ENCODE results near the gene NMBR.
"Not testable (repeated sequence)": the region's sequence is repeated elsewhere in the genome, so short reads cannot be mapped to it uniquely, and the experiment has no call there.

NMBR gene

DNA sequence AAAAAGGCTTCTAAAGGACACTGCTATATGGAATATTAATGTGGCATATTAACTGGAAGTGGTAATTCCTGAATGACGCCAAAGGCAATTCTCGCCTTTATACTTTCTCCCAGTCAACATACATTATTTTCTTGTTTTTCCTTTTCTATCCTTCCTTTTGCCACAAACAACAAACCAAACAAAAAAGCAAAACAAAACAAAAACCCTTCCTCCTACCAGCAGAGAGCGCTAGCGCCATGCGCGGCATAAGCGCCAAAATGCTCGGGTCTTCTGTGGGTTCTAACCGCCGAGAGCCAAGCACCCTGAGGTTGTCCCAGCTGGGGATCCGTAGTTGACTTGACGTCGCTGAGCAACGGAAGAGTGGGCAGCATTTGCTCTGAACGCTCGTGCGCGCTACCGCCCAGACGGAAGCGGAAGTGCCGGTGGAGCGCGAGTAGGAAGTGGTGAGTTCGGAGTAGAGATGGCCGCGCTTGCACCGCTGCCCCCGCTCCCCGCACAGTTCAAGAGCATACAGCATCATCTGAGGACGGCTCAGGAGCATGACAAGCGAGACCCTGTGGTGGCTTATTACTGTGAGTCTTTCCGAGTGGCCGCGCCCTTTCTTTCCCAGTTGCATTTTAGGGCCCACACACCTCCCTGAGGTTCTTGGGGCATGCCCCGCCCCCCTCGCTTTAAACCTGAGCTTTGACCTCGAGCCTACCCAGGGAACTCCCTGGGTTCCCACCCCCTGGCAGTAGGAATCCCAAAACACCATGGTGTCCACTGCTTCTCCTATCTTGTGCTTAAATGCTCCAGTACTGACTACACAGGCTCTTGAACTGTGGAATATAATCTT is at the start of gene NMBR, which contains the start of gene VTA1:
NMBR (minus strand) TSS at position 295 of the 835 bp plus-strand sequence. CDS start 58,464 bp downstream, outside the sequence.
VTA1 (plus strand) TSS at position 436 of the 835 bp plus-strand sequence; CDS start at position 461, 25 bp downstream.
- peak; percentile 96 for DNase-seq (ENCODE audit: low spot score)

DNA sequence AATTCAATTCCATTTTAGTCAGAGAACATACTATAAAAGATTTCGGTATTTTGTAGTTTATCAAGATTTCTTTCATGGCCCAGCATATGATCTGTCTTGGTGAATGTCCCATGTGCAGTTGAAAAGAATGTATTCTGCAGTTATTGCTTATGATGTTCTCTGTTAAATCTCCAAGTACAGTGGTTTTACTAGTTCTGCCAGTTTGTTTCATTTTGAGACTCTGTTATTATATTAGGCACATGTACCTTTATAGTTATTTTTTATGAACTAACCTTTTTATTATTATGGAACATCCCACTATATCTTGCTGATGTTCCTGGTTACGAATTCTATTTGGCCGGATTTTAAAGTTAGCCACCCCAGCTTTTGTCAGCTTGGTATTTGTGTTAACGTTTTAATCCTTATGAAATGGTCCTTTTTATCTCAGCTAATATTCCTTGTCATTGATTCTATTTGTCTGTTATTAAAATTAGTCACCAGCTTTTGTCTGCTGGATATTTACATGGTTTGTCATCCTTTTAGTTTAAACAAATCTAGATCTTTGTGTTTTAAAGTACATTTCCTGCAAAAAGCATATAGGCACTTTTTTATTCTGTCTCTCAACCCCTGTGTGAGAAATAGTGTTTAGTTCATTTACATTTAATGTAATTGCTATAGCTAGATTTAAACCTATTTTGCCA is 49.1 kb upstream of the NMBR start:
- no peak for DNase-seq (ENCODE audit: low spot score)

DNA sequence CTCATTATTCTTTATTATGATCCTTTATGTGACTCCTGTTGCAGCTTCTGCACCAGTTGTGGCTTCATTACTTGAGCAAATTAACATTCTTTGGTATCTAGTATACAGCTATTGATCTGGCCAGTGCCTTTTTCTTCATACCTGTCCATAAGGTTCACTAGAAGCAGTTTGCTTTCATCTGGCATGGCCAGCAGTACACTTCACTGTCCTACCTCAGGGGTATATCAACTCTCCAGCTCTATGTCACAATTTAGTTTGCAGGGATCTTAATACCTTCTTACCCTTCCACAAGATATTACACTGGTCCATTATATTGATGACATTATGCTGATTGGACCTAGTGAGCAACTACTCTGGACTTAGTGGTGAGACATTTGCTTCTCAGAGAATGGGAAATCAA is 46.7 kb upstream of the NMBR start:
- no peak for DNase-seq (ENCODE audit: low spot score)

DNA sequence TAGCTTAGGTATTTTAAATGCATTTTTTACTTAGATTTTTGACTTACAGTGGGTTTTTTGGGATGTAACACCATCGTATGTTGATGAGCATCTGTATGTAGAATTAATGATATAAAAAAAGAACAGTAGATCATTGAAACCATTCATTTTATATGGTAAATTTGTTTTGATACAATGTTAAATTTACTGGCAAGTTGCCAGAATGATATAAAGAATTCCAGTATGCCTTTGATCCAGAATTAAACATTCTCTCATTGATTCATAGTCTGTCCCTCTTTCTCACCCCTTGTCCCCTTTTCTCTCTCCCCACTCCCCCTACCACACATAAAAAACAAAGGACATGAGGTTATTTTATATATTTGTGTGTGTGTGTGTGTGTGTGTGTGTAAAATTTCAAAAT is 45.4 kb upstream of the NMBR start:
- no peak for DNase-seq (ENCODE audit: low spot score)

DNA sequence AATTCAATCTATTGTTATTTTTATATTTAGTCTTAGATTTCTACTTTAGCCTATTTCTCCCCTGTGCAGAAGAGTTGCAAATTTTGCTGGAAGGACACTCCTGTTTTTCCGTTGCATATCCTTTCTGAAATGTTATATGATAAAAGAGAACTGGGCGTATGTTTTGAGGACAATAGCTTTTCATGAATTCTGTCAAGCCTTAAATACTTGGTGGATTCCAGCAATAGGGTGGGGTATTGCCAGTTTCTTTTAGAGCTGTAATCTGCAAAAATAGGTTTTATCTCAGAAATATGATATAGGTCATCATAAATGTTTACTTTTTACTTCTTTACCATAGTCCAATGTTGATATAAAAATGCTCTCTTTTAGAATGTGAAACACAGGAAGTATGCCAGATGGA is 42.1 kb upstream of the NMBR start:
- no peak for DNase-seq (ENCODE audit: low spot score)

DNA sequence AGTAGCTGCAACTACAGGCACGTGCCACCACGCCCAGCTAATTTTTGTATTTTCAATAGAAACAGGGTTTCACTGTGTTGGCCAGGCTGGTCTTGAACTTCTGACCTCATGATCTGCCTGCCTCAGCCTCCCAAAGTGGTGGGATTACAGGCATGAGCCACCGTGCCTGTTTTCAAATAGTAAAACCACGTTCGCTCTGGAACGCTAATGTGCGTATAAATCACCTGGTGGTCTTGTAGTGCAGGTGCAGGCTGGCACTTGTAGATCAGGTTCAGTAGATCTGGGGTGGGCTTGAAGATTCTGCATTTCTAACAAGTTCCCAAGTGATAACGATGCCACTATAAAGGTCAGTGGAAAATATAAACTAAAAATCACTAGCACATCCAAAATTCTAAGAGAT is 41.4 kb upstream of the NMBR start:
- DNase-seq (ENCODE audit: low spot score) = not testable (repeated sequence)

DNA sequence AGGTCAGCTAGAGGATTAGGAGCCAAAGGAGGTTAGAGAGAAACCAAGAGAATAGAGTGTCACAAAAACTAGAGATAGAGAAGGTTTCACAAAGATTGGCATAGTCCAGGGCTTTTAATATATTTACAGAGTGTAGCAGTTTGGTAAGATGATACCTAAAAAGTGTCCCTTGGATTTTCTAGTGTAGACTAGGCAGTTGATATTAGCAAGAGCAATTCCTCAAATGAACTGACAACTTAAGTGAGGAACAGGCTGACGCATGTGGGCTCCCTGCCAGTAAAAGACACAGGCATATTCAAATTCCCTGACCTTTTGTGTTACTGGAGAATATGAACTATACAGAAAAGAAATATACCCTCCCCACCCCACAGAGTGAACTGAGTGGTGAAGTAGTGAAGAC is 40.3 kb upstream of the NMBR start:
- DNase-seq (ENCODE audit: low spot score) = peak; percentile 4

DNA sequence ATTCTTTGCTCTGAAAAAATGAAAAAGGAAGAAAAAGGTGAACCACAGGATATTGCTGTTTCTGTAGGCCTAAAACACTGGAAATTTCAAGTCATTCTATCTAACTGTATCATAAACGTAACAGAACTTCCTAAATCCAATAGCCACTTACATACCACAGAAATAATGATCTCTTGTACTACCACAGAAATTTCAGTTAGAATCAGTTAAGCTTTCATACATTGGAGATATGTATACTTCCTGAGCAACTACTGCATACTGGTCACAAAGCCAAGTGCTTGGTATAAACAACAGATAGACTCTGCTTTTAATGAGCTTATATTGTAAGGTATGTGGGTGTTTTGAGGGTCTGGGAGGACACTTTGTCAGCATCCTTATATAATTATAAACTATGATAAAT is 38.7 kb upstream of the NMBR start:
- DNase-seq (ENCODE audit: low spot score) = no peak

DNA sequence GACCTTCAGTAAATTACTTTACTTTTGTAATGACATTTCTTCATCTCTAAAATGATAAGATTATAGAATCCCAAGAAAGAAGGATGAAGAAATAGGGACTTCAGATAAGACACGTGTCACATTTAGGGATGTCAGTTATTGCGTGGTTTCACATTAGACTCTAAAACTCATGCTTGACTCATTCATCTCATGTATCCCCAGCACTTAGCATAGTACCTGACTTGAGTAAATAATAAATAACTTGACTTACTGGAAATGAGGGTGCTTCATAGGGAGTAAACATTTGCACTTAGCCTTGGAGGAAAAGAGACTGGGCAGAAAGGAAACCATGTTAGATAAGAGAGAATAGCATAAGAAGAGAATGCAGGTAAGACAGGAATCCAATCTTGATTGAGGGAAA is 37.4 kb upstream of the NMBR start:
- no peak for DNase-seq (ENCODE audit: low spot score)

DNA sequence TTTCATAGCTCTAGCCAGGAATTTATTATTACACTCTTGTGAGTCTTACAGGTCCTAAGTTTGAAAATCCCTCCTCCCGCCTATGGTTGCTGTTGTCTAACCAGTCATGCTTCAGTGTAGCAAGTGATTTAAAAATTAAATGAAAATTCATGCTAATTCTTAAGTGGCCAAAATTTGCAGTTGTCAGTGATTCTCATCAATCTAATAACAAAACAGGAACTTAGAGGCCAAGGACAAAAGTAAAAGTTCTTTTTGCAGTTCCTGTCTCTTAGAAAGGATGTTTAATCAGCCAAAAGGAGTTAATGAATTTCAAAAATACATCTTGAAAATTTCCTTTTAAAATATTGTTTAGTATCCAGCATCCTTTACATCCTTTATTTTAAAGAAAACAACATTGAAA is 36.4 kb upstream of the NMBR start:
- no peak for DNase-seq (ENCODE audit: low spot score)

DNA sequence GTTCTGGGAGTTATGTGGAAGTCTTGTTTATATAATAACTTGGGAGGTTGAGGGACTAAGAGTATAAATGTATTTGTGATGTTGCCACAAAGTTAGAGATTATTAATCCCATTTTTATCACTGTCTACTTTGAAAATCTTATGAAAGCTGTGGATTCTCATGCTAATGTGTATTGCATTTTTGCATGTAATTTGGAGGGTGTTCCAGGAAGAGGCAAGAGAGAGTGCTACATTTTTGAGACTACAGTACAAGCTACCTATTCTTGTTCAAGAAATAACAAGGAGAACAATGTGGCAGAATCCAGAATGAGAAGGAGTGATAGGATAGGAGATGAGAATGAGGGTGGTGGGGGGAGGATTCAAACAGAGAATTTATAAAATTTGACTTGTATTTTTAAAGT is 35.1 kb upstream of the NMBR start:
- DNase-seq (ENCODE audit: low spot score) = no peak

DNA sequence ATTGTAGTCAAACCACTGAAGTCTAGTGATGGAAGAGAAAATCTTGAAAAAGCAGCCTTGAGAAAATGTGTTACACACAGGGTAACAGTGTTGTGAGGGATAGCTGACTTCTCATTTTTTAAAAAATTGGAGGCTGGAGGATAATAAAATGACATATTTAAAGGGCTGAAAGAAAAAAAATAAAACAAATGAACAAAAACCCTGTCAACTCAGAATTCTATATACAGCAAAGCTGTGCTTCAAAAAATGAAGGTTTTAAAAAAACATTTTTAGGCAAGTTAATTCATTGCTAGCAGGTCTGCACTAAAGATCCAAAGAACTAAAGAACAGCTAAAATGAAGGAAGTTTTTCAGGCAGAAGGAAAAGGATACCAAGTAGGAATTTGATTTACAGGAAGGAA is 31.2 kb upstream of the NMBR start:
- no peak for DNase-seq (ENCODE audit: low spot score)

DNA sequence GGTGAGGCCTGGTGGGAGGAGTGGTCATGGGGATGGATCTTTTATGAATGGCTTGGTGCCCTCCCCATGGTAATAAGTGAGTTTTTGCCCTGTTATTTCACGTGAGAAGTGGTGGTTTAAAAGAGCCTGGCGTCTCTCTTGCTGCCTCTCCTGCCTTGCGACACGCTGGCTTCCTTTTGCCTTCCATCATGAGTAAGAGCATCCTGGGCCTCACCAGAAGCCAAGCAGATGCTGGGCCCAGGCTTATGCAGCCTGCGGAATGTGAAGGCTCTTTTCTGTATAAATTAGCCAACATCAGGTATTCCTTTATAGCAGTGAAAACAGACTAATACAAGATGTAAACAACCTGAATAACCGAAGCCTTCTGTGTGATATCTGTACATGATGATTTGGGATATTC is 27.8 kb upstream of the NMBR start:
- DNase-seq (ENCODE audit: low spot score) = no peak

DNA sequence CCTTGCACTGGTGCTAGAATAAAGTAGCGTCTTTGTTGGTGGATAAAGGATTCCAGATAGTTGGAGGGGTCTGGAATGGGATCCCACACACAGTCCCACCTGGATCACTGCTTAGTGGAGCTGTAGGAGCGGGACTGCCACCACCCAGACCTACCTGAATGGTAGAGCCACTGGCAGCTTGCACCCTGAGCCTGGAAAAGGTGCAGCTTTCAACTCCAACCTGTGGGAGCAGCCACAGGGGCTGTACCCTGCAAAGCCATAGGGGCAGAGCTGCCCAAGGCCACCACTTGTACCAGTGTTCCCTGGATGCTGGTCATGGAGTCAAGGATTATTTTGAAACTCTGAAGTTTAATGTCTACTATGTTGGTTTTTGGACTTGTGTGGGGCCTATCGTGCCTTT is 27.1 kb upstream of the NMBR start:
- no peak for DNase-seq (ENCODE audit: low spot score)

DNA sequence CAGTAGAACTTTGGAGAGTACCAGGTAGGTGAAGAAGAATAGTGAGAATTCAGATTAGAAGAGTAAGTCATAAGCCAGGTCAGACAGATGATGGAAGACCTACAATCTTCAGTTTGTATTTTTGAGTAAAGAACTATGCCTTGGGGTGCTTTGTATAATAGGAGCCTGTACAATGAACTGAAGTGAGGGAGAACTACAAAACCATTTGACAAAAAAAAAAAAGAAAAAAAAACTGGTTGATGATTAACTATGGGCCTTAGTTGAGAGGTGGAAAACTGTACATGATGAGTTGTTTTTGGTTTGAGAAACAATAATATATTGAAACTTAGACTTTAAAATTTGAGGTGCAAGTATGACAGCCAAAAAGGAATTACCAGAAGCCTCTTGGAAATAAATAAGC is 25.8 kb upstream of the NMBR start:
- no peak for DNase-seq (ENCODE audit: low spot score)

DNA sequence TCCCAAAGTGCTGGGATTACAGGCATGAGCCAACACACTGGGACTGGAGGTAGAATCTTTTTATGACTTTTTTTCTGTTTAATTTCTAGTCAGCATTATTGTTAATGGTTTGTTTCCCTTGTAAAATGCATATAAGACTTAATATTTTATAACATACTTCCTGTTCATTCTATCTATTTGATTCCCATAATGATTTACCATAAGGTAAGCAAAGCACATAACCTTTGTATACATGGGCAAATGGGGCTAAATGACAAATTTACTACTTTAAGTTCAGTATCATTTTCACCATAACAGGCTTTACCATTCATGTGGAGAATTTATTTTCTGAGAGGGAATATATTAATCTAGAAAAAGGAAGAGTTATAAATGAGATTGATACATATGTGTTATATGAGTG is 24.4 kb upstream of the NMBR start:
- DNase-seq (ENCODE audit: low spot score) = no peak

DNA sequence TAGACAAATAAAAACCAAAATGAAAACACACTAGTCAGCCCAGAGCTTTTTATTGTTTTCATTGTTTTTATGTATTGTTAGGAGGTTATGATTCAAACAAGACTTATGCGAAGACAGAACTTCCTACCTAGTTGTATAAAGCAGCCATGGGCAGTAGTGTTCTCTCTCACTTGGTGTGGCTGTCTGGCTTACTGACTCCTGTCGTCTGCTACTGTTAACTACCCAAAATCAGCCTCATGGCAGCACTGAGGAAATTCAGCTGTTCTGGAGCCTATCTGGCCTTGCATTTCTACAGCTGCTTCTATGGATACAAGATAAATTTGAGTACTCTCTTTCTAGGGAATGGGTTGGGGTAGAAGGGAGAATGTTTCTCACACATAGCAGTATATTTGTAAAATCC is 20.6 kb upstream of the NMBR start:
- no peak for DNase-seq (ENCODE audit: low spot score)

DNA sequence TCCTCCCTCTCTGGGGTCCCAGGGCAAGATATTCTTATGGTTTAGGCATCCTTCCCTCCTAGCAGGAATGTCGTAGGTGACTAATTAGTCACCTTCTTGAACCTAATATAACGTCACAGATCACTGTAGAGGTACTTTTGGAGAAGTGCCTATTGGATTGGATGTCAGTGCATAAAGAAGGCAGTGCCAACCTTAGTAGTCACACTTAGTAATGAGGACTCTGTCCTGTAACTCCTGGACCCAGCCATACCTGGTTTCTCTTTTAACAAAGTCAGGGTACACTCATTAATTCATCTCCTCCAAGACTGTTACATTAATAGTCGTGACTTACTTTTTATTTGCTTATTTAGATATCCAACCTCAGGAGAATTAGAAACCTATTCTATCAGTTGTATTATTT is 20.1 kb upstream of the NMBR start:
- DNase-seq (ENCODE audit: low spot score) = no peak

DNA sequence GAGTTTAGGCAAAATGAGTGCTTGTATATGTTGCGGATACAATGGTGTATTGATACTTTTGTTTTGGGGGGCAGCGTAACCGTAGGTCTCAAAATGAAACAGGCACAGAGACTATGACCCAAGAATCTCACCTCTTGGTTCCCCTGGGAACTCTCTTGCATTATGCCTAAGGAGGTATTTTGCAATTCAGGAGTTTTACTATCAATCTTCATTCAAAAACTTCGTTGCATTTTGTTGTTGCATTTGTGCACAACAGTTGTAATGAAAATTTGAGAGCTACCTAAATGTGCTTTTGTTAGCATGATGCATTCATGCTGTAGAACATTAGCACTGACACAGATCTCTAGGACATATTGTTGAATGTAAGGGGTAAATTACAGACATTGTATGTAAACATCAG is 18.3 kb upstream of the NMBR start:
- DNase-seq (ENCODE audit: low spot score) = no peak

DNA sequence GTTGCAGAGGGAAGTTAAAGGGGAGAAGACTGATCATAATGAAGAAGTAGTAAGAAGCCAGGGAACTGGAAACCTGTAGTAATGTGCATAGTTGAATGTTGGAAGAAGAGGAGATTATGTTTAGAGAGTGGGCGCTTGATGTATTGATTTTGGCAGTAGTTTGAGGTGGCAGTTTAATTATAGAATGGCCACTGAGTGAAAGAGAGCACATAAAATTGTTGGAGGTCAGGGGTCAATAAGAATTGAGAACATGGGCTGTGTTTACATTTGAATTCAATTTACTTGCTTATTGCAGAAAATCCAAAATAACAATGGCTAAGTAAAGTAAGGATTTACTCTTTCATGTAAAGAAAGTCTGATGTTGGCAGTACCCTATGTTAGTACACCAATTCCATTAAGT is 15.9 kb upstream of the NMBR start:
- no peak for DNase-seq (ENCODE audit: low spot score)

DNA sequence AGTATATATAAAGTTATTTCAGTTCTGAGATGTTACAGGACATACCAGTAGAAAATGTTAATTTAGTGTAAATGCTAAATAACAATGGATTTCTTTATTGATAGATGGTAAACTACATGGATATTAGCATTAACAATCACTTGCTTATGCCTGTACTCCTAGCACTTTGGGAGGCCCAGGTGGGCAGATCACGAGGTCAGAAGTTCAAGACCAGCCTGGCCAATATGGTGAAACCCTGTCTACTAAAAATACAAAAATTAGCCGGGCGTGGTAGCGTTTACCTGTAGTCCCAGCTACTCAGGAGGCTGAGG is 9.8 kb upstream of the NMBR start:
- DNase-seq (ENCODE audit: low spot score) = not testable (repeated sequence)

DNA sequence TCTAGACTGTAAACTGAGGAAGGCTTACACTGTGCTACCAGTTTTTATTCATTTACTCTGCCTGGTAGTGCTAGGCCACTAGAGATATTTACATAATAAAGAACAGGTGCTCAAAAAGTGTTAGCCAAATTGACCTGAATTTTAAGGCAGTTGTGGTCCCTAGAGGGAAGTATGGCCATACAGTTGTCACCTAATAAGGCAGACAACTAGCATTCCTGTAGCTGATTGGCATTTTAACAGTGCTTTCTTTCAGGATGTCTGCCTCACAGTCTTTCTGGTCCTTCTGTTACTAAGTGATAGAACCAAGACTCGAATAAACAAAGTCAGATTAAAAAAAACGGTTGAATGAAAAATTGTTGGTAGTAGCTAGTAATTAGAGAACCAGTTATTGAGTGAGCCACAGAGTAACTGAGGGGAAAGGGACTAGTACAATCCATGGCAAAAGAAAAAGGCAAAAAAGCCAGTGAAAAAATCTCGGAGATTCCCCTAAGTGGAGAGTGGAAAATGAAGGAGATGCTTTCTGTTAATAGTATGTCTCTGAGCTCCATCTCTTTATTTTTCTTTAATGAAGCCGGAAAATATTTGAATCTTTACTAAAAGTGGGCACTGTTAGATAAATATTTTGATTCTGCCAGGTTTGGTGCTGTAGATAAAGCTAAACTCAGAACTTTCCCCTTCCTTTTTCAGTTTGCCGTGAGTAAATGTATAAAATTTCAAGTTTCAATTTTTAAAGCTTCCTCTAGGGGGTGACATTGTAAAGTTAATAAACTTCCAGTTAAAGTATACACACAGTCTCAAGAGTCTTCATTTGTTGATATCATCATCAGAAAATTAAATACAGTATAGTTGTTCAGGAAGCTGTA is 9.2 kb upstream of the NMBR start:
- peak; percentile 13 for DNase-seq (ENCODE audit: low spot score)

DNA sequence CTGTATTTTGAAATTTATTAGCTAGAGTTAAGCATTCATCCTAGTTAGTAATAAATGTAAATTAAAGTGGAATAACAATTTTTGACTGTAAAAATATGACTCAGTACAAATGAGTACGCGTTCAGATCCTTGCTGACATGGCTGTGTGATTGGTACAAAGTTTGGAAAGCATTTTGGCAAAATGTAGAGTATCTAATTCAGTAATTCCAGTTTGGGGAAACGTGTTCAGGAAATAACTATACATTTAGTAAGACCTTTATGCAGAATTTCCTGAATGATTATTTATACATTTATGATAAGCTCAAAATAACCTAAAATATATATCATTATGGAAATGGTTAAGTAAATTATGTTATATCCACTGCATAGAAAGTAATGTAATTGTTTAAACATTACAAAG is 8.2 kb upstream of the NMBR start:
- DNase-seq (ENCODE audit: low spot score) = no peak
